Naive B cell (primary cell): ENCODE measurements around the gene WLS. TPM values are rescaled to one million over a fixed set of nuclear protein-coding genes. Genes with fewer than 3 reads are reported as not detected.

Experiments
- ATAC-seq, 2 donors: fragments of 150-1000 bp; cut with Tn5 transposase; 2 replicates each; pipeline ENCODE4 v1.10.0; 2021; ENCODE audit warnings: low read depth in 2 of 2, mild to moderate bottlenecking in 2 of 2, moderate library complexity in 2 of 2
- DNase-seq: peaks from one replicate; pipeline ENCODE4 v3.0.0; 2022
- H3K27ac Mint-ChIP-seq, 6 donors: one replicate each; pipeline ENCODE4 v1.8.0; 2020 to 2022; ENCODE audit warnings: mild to moderate bottlenecking in 6 of 6, mixed read lengths in 6 of 6, moderate library complexity in 5 of 6, inconsistent platforms in 2 of 6
- H3K27me3 Mint-ChIP-seq, 3 donors: one replicate each; pipeline ENCODE4 v1.8.0; 2021 to 2022; ENCODE audit warnings: mixed read lengths in 3 of 3, mild to moderate bottlenecking in 1 of 3
- H3K36me3 Mint-ChIP-seq, 2 donors: one replicate each; pipeline ENCODE4 v1.8.0; 2020 to 2022; ENCODE audit warnings: mixed read lengths in 2 of 2, inconsistent platforms in 1 of 2, mild to moderate bottlenecking in 1 of 2
- H3K4me1 Mint-ChIP-seq, 3 donors: one replicate each; pipeline ENCODE4 v1.8.0; 2020 to 2022; ENCODE audit warnings: mixed read lengths in 3 of 3, inconsistent platforms in 1 of 3, mild to moderate bottlenecking in 1 of 3, moderate library complexity in 1 of 3
- H3K4me3 Mint-ChIP-seq, 8 donors: one replicate each; pipeline ENCODE4 v1.8.0; 2020 to 2022; ENCODE audit warnings: mild to moderate bottlenecking in 8 of 8, mixed read lengths in 8 of 8, moderate library complexity in 8 of 8, inconsistent platforms in 2 of 8
- H3K9me3 Mint-ChIP-seq, 7 donors: one replicate each; pipeline ENCODE4 v1.8.0; 2020 to 2022; ENCODE audit warnings: mixed read lengths in 7 of 7, mild to moderate bottlenecking in 5 of 7, inconsistent platforms in 2 of 7, moderate library complexity in 1 of 7
- polyA plus RNA-seq, 6 donors: library from polyadenylated mRNA; unstranded; fragments of 300-500 nt; fragmentation: Illumina TruSeq; gene quantifications; one replicate each; pipeline ENCODE4 v1.2.3, GENCODE V29; 2021; ENCODE audit warnings: low read depth in 6 of 6

WLS gene
- polyA plus RNA-seq, 6 donors from 2014 or later = 0.78 TPM; not detected in 5

DNA sequence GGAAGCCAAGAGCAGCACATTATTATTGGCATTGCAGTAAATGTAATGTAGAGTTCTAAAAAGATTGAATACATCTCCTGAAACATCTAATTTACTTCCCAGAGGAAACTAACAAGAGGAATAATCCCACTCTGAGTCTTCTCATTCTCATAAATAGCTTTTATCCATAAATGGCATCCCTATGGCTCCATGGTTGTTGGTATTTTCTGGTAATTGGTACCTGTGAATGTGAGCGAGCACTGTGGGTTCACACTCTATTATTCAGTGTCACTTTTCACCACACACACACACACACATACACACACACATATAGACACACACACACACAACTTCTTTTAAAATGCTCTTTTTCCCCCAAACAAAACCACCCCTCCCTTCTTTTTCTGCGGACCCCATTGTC, 4.7 kb upstream of the WLS start:
- no peak overlapping the region for H3K27ac Mint-ChIP-seq
- H3K4me1 Mint-ChIP-seq = peaks cover 9 to 13% (median 10%) of the 10 kb centered on the region in 3 donors
- ATAC-seq (no peak), DNase-seq (no peak)
- H3K4me3 Mint-ChIP-seq = no peak overlapping the region
- peaks cover 0 to 14% (median 4%) of the 10 kb centered on the region in 7 donors for H3K9me3 Mint-ChIP-seq
- H3K27me3 Mint-ChIP-seq = peaks cover 35 to 50% (median 42%) of the 10 kb centered on the region in 3 donors
- peaks cover 0 to 4% of the 10 kb centered on the region in 2 donors for H3K36me3 Mint-ChIP-seq

DNA sequence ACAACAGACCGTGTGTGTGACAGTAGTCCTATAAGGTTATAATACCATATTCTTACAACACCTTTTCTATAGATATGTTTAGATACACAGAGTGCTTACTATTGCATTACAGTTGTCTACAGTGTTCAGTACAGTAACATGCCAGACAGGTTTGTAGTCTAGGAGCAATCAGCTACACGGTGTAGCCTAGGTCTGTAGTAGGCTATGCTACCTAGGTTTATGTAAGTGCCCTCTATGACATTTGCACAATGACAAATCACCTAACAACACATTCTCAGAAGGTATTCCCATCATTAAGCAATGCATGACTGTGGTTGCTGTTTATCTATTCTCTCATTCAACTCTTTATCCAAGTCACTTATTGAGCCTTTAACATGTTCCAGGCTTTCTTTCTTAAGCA, 1.8 kb upstream of the WLS start:
- peaks cover 0 to 8% (median 0%) of the 10 kb centered on the region in 7 donors for H3K9me3 Mint-ChIP-seq
- H3K36me3 Mint-ChIP-seq = peaks cover 0 to 4% of the 10 kb centered on the region in 2 donors
- no peak for DNase-seq
- H3K4me3 Mint-ChIP-seq = peak overlapping the region in 2 of 8 donors; percentile 8 to 21
- ATAC-seq = no peak
- no peak overlapping the region for H3K27ac Mint-ChIP-seq
- H3K4me1 Mint-ChIP-seq = peaks cover 18 to 24% (median 18%) of the 10 kb centered on the region in 3 donors
- peaks cover 56 to 70% (median 70%) of the 10 kb centered on the region in 3 donors for H3K27me3 Mint-ChIP-seq

DNA sequence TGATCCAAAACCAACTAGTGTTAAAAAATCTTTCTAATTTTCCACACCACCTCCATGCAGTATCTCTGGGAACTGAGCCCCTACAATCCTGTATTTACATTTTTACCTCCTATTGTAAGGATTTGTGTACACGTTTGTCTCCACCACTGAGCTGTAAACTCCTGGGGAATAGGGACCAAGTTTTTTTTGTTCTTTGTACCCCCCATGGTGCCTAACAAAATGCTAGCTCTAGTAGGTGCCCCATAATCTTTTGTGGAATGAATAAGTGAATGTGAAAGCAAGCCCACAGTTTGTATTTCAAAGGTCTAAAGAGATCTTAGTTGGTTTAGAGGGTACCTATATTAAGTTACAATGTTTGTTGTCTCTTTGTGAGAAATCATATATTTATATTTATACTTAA, 879 bp upstream of the WLS start:
- peaks cover 0 to 4% of the 10 kb centered on the region in 2 donors for H3K36me3 Mint-ChIP-seq
- H3K4me3 Mint-ChIP-seq = peak overlapping the region; percentile 65 to 89 (median 78)
- ATAC-seq = no peak

DNA sequence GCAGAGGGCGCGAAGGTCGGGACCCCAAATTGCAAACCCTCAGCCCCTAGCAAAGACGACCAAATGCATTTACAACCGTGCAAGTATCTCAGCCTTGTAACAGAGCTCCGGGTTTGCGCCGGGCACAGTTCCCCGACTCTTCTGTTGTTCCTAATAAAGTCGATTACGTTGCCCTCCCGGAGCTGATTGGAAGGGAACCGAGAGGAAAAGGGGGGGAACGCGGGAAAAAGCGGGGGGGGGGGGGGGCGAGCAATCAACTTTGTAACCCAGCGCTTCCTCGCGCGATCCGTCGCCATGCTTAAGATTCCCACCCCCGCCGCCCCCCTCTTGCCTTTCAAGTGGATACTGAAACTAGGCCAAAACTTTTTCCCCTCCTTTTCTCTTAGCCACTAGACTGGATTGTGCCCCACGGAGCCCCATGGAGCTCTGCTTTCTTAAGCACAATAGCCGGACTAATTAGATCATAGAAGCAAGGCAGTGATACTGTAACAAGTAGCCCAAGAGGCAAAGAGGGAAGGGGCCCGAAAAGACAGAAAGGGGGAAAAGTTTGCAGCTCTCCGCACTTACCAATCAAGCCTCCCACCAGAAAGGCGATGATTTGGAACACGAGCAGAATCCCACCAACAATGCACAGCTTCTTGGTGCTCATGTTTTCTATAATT, 565 bp downstream of the WLS start:
- no peak for ATAC-seq
- peaks cover 0 to 4% of the 10 kb centered on the region in 2 donors for H3K36me3 Mint-ChIP-seq
- peak overlapping the region; percentile 68 to 93 (median 84) for H3K4me3 Mint-ChIP-seq
- H3K4me1 Mint-ChIP-seq = peaks cover 18 to 24% (median 18%) of the 10 kb centered on the region in 3 donors
- DNase-seq = no peak
- peaks cover 0 to 8% (median 0%) of the 10 kb centered on the region in 7 donors for H3K9me3 Mint-ChIP-seq
- H3K27ac Mint-ChIP-seq = no peak overlapping the region
- peaks cover 48 to 67% (median 63%) of the 10 kb centered on the region in 3 donors for H3K27me3 Mint-ChIP-seq

More for the DNA sequence above, 879 bp upstream of the WLS start:
- DNase-seq = no peak
- Mint-ChIP-seq H3K4me1 (peaks cover 18 to 24% (median 18%) of the 10 kb centered on the region in 3 donors), H3K27me3 (peaks cover 53 to 71% (median 71%) of the 10 kb centered on the region in 3 donors), H3K9me3 (peaks cover 0 to 8% (median 0%) of the 10 kb centered on the region in 7 donors), H3K27ac (peak overlapping the region in 2 of 6 donors; percentile 32 to 41)

DNA sequence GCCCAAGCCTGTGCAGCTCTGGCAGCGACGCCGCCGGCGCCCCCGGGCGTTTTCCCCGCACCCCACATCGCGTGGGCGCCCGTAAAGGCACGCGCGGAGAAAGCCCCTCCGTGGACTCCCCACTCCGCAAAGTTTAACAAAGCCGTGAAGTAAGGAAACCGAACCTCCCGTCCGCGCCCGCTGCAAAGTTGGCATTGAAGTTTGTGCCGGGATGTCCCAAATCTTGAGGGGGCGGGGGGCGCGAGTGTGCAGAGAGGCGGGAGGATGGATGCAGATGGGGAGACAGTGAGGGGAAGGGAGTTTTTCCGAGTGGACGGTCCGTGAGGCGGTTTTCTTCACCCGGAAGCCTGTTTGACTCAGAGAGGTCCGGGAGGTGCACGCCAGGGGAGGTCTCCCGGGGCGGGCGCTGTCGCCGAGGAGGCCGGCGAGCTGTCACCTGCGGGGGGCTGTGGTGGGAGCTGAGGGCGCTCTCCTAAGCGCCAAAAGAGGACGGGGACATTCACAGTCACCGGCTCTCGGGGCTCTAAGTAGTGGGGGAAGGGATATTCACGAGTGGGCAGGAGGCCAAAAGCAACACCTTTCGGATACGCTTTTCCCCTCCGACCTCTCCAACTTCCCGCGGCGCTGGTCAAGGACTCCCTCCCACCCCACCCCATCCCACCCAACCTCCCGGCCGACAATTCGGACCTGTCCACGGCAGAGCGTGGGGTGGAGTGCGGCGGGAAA, 1.3 kb downstream of the WLS start:
- Mint-ChIP-seq H3K36me3 (peaks cover 0 to 4% of the 10 kb centered on the region in 2 donors), H3K27me3 (peaks cover 50 to 74% (median 62%) of the 10 kb centered on the region in 3 donors), H3K4me1 (peaks cover 18 to 24% (median 18%) of the 10 kb centered on the region in 3 donors), H3K9me3 (peaks cover 0 to 8% (median 0%) of the 10 kb centered on the region in 7 donors), H3K27ac (peak overlapping the region in 1 of 6 donors; percentile 76), H3K4me3 (peak overlapping the region; percentile 54 to 93 (median 84))
- no peak for ATAC-seq
- no peak for DNase-seq

DNA sequence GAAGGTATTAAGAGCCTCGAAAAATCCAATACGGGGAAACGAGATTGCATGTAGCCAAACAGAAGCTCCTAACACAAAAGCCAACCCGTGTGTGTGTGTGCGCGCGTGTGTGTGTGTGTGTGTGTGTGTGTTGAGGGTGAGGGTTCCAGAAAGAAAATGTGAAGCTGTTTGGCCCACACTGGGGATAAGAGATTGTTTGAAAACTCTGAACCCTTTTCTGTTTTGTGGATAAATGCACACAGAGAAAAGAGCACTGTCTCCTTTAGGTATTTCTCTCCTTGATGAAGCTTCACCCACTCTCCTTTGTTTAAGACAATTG, 1.9 kb downstream of the WLS start:
- Mint-ChIP-seq H3K9me3 (peaks cover 0 to 8% (median 0%) of the 10 kb centered on the region in 7 donors), H3K36me3 (peaks cover 0 to 4% of the 10 kb centered on the region in 2 donors), H3K27ac (no peak overlapping the region), H3K27me3 (peaks cover 55 to 80% (median 68%) of the 10 kb centered on the region in 3 donors), H3K4me3 (peak overlapping the region in 7 of 8 donors; percentile 54 to 89 (median 82)), H3K4me1 (peaks cover 18 to 24% (median 18%) of the 10 kb centered on the region in 3 donors)
- ATAC-seq (no peak), DNase-seq (no peak)

DNA sequence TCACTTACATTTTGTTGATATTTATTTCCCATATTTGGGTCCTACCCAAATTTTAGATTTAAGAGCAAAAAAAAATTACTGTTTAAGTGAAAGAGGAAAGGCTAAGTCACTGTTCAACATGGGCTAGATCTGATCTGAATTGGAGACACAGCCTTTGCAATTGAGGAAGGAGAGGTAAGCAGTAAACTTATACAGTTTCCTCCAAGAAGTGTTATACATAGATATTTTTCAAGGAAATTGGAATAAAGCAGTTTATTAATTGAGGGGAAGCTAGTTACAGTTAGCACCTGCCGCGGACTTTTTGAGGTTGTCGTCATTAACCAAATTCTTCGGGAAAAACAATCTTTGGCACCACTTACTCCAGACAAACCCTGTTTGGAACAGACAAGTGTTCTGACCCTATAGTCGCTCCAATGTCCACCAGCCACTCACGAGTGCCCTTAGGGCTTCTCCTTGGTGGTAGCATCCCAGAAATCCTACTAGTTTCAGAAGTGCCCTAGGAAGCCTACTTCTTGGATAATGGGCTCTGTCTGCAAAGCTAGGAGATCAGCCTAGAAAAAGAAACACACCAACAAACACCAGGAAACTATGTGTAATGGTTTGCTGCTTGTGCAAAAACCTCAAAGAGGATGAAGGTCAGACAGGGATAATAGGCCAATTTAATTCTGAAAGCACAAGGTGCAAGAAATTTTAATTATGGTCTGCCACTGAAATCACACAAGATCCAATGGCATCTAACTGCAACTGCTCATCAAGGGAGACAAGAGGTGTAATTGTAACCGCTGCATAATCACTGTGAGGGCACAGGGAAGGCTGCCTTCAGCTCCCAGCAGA, 2.5 kb downstream of the WLS start:
- Mint-ChIP-seq H3K9me3 (peaks cover 0 to 8% (median 0%) of the 10 kb centered on the region in 7 donors), H3K4me3 (peak overlapping the region in 6 of 8 donors; percentile 8 to 89 (median 68)), H3K27me3 (peaks cover 55 to 80% (median 74%) of the 10 kb centered on the region in 3 donors), H3K27ac (no peak overlapping the region), H3K4me1 (peaks cover 18 to 24% (median 18%) of the 10 kb centered on the region in 3 donors), H3K36me3 (peaks cover 0 to 4% of the 10 kb centered on the region in 2 donors)
- ATAC-seq (no peak), DNase-seq (no peak)

DNA sequence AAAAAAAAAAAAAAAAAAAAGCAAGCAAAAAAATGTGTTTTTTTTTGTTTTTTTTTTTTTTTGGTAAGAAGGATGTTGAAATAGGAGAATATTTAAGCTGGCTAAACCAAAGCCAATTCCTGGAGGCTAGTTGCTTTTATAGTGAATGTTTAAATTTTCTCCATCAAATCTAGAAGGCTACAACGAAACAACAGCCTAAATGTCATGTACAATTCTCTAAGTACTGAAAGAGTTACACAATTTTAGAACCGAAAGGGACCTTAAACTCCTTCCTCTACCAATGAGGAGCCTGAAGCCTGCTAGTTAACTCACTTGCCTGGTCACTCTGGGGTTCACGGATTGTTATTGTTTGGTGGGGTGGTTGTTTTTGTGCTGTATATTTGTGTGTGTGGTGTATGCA, 3.5 kb downstream of the WLS start:
- ATAC-seq (no peak), DNase-seq (no peak)
- no peak overlapping the region for H3K27ac Mint-ChIP-seq
- H3K4me1 Mint-ChIP-seq = peaks cover 18 to 24% (median 18%) of the 10 kb centered on the region in 3 donors
- peaks cover 51 to 78% (median 72%) of the 10 kb centered on the region in 3 donors for H3K27me3 Mint-ChIP-seq
- peaks cover 0 to 6% (median 0%) of the 10 kb centered on the region in 7 donors for H3K9me3 Mint-ChIP-seq
- no peak overlapping the region for H3K4me3 Mint-ChIP-seq
- H3K36me3 Mint-ChIP-seq = peaks cover 0 to 4% of the 10 kb centered on the region in 2 donors

DNA sequence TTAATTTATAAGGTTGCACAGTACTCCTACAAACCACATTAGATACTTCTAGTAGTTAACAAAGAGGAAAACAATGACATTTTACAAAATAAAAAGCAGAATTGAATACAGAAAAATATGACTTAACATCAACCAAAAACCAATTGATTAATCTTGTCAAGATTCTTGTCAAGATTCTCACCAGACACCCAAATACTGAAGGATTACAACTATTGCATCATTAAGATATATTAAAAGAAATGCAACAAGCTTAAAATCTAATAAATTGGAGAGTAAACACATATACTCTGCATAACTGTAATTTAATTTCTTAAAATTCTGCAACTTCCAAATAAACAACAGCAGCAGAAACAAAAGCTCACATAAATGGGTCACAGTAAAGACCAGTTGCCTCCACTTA, 4.7 kb downstream of the WLS start:
- Mint-ChIP-seq H3K27ac (no peak overlapping the region), H3K9me3 (peaks cover 0 to 4% (median 0%) of the 10 kb centered on the region in 7 donors), H3K4me1 (peaks cover 7 to 19% (median 11%) of the 10 kb centered on the region in 3 donors), H3K36me3 (no peaks in the 10 kb centered on the region), H3K27me3 (peaks cover 51 to 72% (median 68%) of the 10 kb centered on the region in 3 donors), H3K4me3 (no peak overlapping the region)
- ATAC-seq (no peak), DNase-seq (no peak)

DNA sequence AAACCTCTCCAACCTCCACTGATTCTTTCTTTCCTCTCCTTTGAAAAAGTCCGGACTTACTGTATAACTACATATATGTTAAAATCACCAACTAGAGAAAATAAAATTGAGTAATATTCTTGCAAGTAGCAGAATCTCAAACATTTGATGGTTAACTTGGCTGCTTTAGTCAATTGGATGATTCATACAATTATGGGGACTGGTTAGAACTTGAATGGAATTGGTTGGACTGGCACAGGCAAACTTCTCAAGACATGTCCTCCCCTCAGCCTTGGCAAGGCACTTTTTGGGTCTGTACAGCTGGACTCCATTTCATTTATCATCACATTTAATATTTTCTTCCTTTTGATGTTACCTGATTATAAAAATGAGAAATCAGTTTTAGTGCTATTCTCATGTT, 6.5 kb downstream of the WLS start:
- DNase-seq (no peak), ATAC-seq (no peak)
- peaks cover 0 to 4% (median 0%) of the 10 kb centered on the region in 7 donors for H3K9me3 Mint-ChIP-seq
- H3K4me3 Mint-ChIP-seq = no peak overlapping the region
- no peaks in the 10 kb centered on the region for H3K36me3 Mint-ChIP-seq
- peaks cover 2 to 6% (median 3%) of the 10 kb centered on the region in 3 donors for H3K4me1 Mint-ChIP-seq
- H3K27ac Mint-ChIP-seq = no peak overlapping the region
- H3K27me3 Mint-ChIP-seq = peaks cover 51 to 62% (median 56%) of the 10 kb centered on the region in 3 donors

DNA sequence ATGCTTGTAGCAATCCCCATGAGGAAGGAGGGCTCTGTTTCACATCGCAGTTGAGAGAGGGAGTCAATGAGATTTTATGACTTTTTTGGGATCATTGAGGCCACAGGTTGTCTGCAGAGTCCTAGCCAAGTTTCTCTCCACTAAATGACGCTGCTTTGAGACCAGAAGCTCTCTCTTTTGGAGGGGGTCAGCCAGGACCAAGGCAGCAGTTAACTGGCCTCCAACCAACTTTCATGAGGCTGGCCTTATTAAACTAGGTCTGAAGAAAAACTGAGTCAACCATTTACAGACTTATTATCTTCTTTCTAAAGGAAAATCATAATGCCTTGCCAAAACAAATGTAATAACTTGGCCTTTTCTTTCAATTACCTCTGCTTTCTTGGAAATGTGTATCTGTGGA, 8.6 kb downstream of the WLS start:
- no peak for ATAC-seq
- no peaks in the 10 kb centered on the region for H3K4me1 Mint-ChIP-seq
- no peak overlapping the region for H3K4me3 Mint-ChIP-seq
- no peaks in the 10 kb centered on the region for H3K36me3 Mint-ChIP-seq
- peaks cover 32 to 48% (median 37%) of the 10 kb centered on the region in 3 donors for H3K27me3 Mint-ChIP-seq
- H3K27ac Mint-ChIP-seq = no peak overlapping the region
- H3K9me3 Mint-ChIP-seq = peaks cover 0 to 2% (median 0%) of the 10 kb centered on the region in 7 donors
- no peak for DNase-seq

DNA sequence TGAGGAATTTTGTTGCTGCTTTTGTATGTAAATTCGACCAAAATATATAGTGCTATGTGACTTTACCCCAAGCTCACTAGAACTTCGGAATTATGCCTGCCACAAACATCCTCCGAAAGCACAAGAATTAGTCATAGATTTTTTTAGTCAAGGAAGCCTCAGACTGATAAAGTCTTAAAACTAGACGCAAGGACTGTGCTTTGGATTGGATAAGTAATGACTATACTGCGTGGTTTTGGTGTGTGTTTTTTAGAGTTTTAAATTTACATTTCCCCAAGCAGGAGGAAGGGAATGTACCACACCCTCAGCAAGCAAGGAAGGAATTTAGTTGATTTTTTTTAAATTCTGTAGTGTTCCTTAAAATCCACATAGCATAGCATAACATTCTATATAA, 10.3 kb downstream of the WLS start:
- Mint-ChIP-seq H3K36me3 (no peaks in the 10 kb centered on the region), H3K27me3 (peaks cover 32 to 43% (median 37%) of the 10 kb centered on the region in 3 donors), H3K9me3 (peaks cover 0 to 2% (median 0%) of the 10 kb centered on the region in 7 donors), H3K4me1 (no peaks in the 10 kb centered on the region), H3K4me3 (no peak overlapping the region), H3K27ac (no peak overlapping the region)
- DNase-seq = no peak
- no peak for ATAC-seq
